AG09319 (cell line): ENCODE data around the gene HYAL1.

Experiments
- DNase-seq: peaks from one replicate; pipeline ENCODE4 v3.0.0-alpha.2; 2010; ENCODE audit warnings: low read depth; ENCODE audit errors: extremely low read depth
- CTCF ChIP-seq: IDR thresholded peaks from 2 replicates; pipeline ENCODE4 v1.5.1; 2011; ENCODE audit warnings: low read depth, mild to moderate bottlenecking, inconsistent platforms, low read length, moderate library complexity

HYAL1 gene

GRCh38 chr3:50268703-50269451 is 34.5 kb downstream of the HYAL1 start, which contains the start of gene SEMA3B:
TSS of gene SEMA3B (plus strand) at chr3:50269147. CDS start at chr3:50269241, 94 bp downstream.
- DNase-seq, result no peak
- no peak for TF ChIP-seq CTCF

DNA sequence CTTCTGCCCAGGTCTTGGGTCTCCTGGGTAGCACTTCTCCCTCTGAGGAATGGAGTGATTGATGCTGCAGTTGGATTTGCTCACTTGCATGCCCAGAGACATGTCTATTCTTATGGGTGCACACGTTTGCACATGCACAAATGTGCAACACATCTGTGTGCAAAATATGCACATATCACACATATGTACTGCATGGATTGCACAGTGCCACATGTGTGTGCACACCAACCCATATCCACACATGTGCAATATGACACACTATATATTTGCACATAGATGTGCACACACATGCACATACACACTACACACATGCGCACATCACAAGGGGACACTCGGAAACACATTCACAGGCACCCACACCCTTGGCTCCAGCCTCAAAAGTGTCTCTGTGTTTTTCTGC is 35.1 kb downstream of the HYAL1 start:
- no peak for DNase-seq
- TF ChIP-seq CTCF, result no peak

DNA sequence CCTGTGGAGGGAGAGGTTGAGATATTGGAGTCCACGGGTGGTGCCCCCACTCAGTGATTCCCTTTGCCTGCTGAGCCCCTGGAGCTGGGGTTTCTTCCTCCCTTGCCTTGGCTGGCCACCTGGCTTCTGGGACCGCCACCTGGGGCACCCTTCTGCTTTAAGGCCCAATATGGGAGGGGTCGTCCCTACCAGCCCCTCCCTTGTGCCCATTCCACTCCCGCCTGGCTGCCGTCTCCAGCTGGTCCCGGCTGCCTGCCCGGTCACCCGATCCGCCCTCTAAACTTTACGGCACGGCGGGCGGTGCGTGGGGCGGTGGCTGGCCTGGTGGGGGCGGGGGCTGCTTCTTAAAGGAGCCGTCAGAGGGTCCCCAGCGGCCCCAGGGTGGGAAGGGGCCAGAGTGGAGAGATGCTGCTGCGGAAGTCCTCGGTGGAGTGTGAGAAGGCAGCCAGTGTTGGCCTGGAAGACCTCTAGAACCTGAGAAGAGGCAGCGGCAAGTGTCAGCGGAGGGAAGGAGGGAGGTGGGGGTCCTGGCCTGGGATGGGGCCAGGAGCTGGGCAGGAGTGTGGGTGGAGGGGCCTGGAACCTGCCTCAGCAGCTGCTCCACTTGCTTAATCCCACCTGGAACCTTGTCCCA is 36.0 kb downstream of the HYAL1 start:
- no peak for DNase-seq
- no peak for TF ChIP-seq CTCF

DNA sequence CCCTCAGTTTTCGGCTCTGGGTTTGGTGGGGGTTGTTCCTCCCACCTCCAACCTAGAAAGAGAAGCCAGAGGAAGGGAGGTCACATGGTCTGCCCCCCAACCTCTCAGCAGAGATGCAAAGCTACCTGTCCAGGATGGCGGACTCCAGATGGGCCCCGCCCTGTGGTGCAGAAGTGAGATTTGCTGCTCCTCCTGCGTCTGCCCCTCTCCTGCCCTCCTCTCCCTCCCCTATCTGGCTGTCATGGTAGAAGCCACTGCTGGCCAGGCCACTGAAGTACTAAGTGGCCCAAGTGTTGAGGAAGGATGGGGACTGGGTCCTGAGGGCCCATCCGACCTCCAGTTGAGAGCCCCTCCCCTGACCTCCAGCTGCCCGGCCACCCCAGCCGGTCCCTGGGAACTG is 36.5 kb downstream of the HYAL1 start:
- TF ChIP-seq CTCF, result no peak
- DNase-seq, result no peak

GRCh38 chr3:50266017-50266416 is 37.4 kb downstream of the HYAL1 start:
- no peak for DNase-seq
- TF ChIP-seq CTCF, result no peak

- no peak for TF ChIP-seq CTCF
- DNase-seq, result no peak
These were observed 37.8 kb downstream of the HYAL1 start for GRCh38 chr3:50265571-50265970.

DNA sequence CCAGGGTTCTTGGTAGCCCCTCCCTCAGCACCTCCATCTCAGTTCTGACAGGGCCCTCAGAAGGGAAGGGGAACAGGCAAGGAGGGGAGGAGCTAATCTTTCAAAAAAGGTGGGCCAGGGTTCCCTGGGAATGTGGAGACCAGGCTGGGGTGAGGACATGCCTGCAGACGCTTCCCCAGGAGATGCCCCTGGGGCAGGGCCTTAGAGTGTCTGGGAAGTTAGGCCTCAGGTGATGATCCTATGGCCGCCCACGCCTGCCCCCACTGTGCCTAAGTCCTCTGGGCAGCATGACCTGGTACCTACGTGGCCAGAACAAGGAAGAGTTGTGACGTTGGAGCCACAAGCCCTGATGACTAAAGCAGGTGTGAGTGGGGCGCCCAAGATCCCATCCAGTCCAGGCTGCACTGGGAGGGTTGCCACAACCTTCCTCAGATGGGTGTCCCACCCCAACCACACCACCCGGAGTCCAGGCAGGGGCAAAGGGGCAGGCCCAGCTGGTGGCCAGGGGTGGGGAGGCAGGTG is 38.3 kb downstream of the HYAL1 start:
- no peak for TF ChIP-seq CTCF
- no peak for DNase-seq
